GM12878 (cell line): ENCODE data around the gene CDC42BPA. TPM values are rescaled to one million over a fixed set of nuclear protein-coding genes. Genes with fewer than 3 reads are reported as not detected.

ENCODE experiments used
- ATAC-seq: fragments of 200-7000 bp; cut with Tn5 transposase; 3 replicates; pipeline ENCODE4 v1.9.1; 2020; ENCODE audit warnings: mild to moderate bottlenecking, moderate library complexity
- BruUV-seq: library from RNA; stranded (reverse); fragments of 400-500 nt; replicated peaks from 2 replicates; lab custom pipeline; 2021; lab: Mats Ljungman, UMichigan
- CTCF ChIA-PET: fragments of 300-600 bp; sonication (Branson Sonifier 250); formaldehyde crosslinking; extraction: SDS; loops from one replicate; lab custom pipeline; 2021; ENCODE audit warnings: inconsistent platforms; lab: Yijun Ruan, JAX
- POLR2A ChIA-PET: fragments of 350-600 bp; formaldehyde crosslinking; extraction: SDS; loops from one replicate; lab custom pipeline; 2021; ENCODE audit warnings: inconsistent platforms; lab: Charles Lee
- RAD21 ChIA-PET: fragments of 300-600 bp; sonication (Branson Sonifier 250); formaldehyde crosslinking; loops from one replicate; lab custom pipeline; 2023; ENCODE audit warnings: antibody characterized with exemption; ENCODE audit not compliant: unreplicated experiment; lab: Charles Lee
- SMC1A ChIA-PET: fragments of 300-600 bp; sonication (Branson Sonifier 250); formaldehyde crosslinking; loops from one replicate; lab custom pipeline; 2023; ENCODE audit not compliant: unreplicated experiment, uncharacterized antibody; lab: Charles Lee
- DNase-seq: peaks from one replicate; pipeline ENCODE4 v3.0.0-alpha.2; 2011; ENCODE audit warnings: low read depth, low spot score
- FAIRE-seq: peaks from 3 replicates; lab custom pipeline; 2011; peaks lifted over from hg19 to GRCh38; lab: Jason Lieb, UNC
- H2AFZ ChIP-seq: 2 replicates; pipeline ENCODE4 v1.6.0; 2011; ENCODE audit warnings: low read depth, low read length, control low read depth; ENCODE audit not compliant: control insufficient read depth
- H3K27ac ChIP-seq: 2 replicates; pipeline ENCODE4 v1.5.1; 2011; ENCODE audit warnings: control low read depth; ENCODE audit not compliant: control insufficient read depth, insufficient read depth
- H3K27me3 ChIP-seq, 2 experiments: replicated peaks in 1 of 2; 2 replicates each; pipeline versions ENCODE4 v1.6.0 to v1.6.1; 2011; ENCODE audit warnings: low read length in 1 of 2; ENCODE audit not compliant: control insufficient read depth in 2 of 2, insufficient read depth in 2 of 2
- H3K36me3 ChIP-seq, 2 experiments: 2 replicates each; pipeline ENCODE4 v1.5.1; 2011; ENCODE audit warnings: low read length in 1 of 2; ENCODE audit not compliant: control insufficient read depth in 2 of 2, insufficient read depth in 2 of 2
- H3K4me1 ChIP-seq: 2 replicates; pipeline ENCODE4 v1.6.1; 2011; ENCODE audit warnings: mild to moderate bottlenecking, low read length, moderate library complexity, mixed read lengths; ENCODE audit not compliant: control insufficient read depth, insufficient read depth
- H3K4me2 ChIP-seq: 2 replicates; pipeline ENCODE4 v1.6.0; 2011; ENCODE audit warnings: control low read depth; ENCODE audit not compliant: control insufficient read depth, insufficient read depth
- H3K4me3 ChIP-seq: fragments of 200-600 bp; sonication (generic); 2 replicates; pipeline ENCODE4 v1.5.1; 2016
- H3K79me2 ChIP-seq: 2 replicates; pipeline ENCODE4 v1.6.0; 2011; ENCODE audit warnings: low read length; ENCODE audit not compliant: control insufficient read depth, insufficient read depth
- H3K9ac ChIP-seq: 2 replicates; pipeline ENCODE4 v1.8.0; 2011; ENCODE audit warnings: low read length, control low read depth, mixed read lengths; ENCODE audit not compliant: control insufficient read depth, insufficient read depth
- H3K9me3 ChIP-seq: replicated peaks from 3 replicates; pipeline ENCODE4 v1.5.1; 2011; ENCODE audit warnings: mild to moderate bottlenecking, low read length; ENCODE audit not compliant: control insufficient read depth, insufficient read depth
- H4K20me1 ChIP-seq: 2 replicates; pipeline ENCODE4 v1.6.0; 2011; ENCODE audit not compliant: control insufficient read depth, insufficient read depth
- BMI1 ChIP-seq: fragments of 450-650 bp; IDR thresholded peaks from 2 replicates; pipeline ENCODE4 v1.6.1; 2016; ENCODE audit warnings: mild to moderate bottlenecking, moderate library complexity, borderline replicate concordance
- JUND ChIP-seq: IDR thresholded peaks from 2 replicates; pipeline ENCODE4 v1.6.1; 2012; ENCODE audit warnings: low read depth, mild to moderate bottlenecking, low read length, improper control_type of control experiment, moderate library complexity
- SIX5 ChIP-seq: IDR thresholded peaks from 2 replicates; pipeline ENCODE4 v1.6.1; 2011; ENCODE audit warnings: mild to moderate bottlenecking, low read depth, low read length, moderate library complexity; ENCODE audit not compliant: severe bottlenecking
- SMARCA5 ChIP-seq: fragments of 450-650 bp; IDR thresholded peaks from 2 replicates; pipeline ENCODE4 v1.6.1; 2017; ENCODE audit warnings: mild to moderate bottlenecking
- SREBF2 ChIP-seq: IDR thresholded peaks from 2 replicates; pipeline ENCODE4 v1.6.1; 2012; ENCODE audit warnings: mild to moderate bottlenecking, low read length
- STAT1 ChIP-seq: fragments of 450-650 bp; conservative IDR thresholded peaks from 2 replicates; pipeline ENCODE4 v1.6.1; 2014; ENCODE audit warnings: antibody characterized with exemption, mild to moderate bottlenecking
- WGBS: methylation state at CpG from one replicate; pipeline ENCODE4 v1.1.6; 2016; ENCODE audit warnings: low lambda C conversion rate; ENCODE audit not compliant: insufficient replicate concordance, insufficient coverage; ENCODE audit errors: missing lambda C conversion rate; 5-methylcytosine and 5-hydroxymethylcytosine counted together
- in situ Hi-C: fragments of 300-500 bp; cut with MboI; formaldehyde crosslinking; loops from 9 replicates; pipeline ENCODE4 v1.14.3; 2018; ENCODE audit warnings: mixed read lengths
- intact Hi-C: fragments of 100-400 bp; cut with micrococcal nuclease; formaldehyde crosslinking; loops from one replicate; pipeline ENCODE4 v1.14.2; 2022; ENCODE audit not compliant: unreplicated experiment
- polyA plus RNA-seq, 11 experiments: library from polyadenylated mRNA; depleted of rRNA in 4 of 11; unstranded in 6 of 11; stranded (reverse) in 5 of 11; fragments of >200 nt; fragmentation: Nextera tagmentation in 4 of 11; fragmentation: Illumina TruSeq in 1 of 11; extraction: Ambion mirVana in 4 of 11; extraction: Trizol in 1 of 11; gene quantifications; 1 replicate in 1 of 11; 2 replicates in 10 of 11; pipeline versions ENCODE4 v1.2.1 to v1.2.3, GENCODE V29; 2011 to 2016; ENCODE audit warnings: inconsistent platforms in 2 of 11, missing spikeins in 2 of 11, low read depth in 1 of 11
- total RNA-seq, 4 experiments: library from RNA; depleted of rRNA in 3 of 4; stranded (reverse); fragments of >200 nt in 3 of 4; fragmentation: Illumina TruSeq in 1 of 4; extraction: Trizol in 1 of 4; gene quantifications; 2 replicates each; pipeline versions ENCODE4 v1.2.1 to v1.2.3, GENCODE V29; 2013 to 2021

CDC42BPA gene
- total and polyA plus RNA-seq, 10 of the 15 experiments (the other 5 are each of a cell fraction or from before 2014, with no cell fraction given) = 0.02 to 0.52 (median 0.10) TPM

- H3K4me3 ChIP-seq = no peak overlapping the region
- peaks cover 0 to 3% of the 10 kb centered on the region in 2 experiments; a peak in 1 of 4 replicates for H3K27me3 ChIP-seq
- ChIA-PET CTCF (interaction anchor here (1.0 kb wide), 1 partner anchor 26 kb away, joined by 3 read pairs; no protein-coding TSS in a partner anchor), POLR2A (no interaction called here), SMC1A (no interaction called here), RAD21 (no interaction called here)
- H3K9me3 ChIP-seq = no peaks in the 10 kb centered on the region
- ATAC-seq = no peak
- TF ChIP-seq STAT1 (no peak), BMI1 (no peak), SMARCA5 (no peak)
- no TSS peak for BruUV-seq
- WGBS = 0% methylated on average over 1 of the region's 1 CpG
- in situ Hi-C loops = no loop called here
- FAIRE-seq = no peak
- no peaks in the 10 kb centered on the region for H4K20me1 ChIP-seq
- no peaks in the 10 kb centered on the region for H3K79me2 ChIP-seq
- intact Hi-C loops = no loop called here
- no peaks in the 10 kb centered on the region for H3K36me3 ChIP-seq
- H3K4me2 ChIP-seq = no peak overlapping the region
- H3K9ac ChIP-seq = no peak overlapping the region
- no peak overlapping the region for H2AFZ ChIP-seq
- no peaks in the 10 kb centered on the region for H3K4me1 ChIP-seq
- H3K27ac ChIP-seq = no peak overlapping the region
- DNase-seq = no peak
Observed at GRCh38 chr1:227263869-227264268, 54.4 kb downstream of the CDC42BPA start.

DNA sequence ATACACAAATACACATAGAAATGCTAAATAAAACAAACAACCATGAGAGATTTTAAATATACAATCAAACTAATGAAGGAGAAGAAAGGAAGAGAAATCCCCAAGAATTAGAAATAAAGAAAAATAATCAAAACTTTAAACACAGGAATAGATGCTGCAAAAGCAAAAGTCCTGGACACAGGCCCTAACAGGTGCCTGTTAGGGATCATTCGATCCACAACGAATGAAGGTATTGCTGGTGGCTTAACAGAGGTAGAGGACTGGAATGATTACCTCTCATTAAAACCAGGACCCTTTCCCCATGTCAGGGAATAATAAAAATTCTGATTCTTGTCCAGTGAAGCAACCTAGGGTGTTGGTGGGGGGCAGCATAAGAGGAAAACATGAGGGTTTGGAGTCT lies 56.8 kb downstream of the CDC42BPA start:
- no peaks in the 10 kb centered on the region for H3K79me2 ChIP-seq
- no peaks in the 10 kb centered on the region for H3K9me3 ChIP-seq
- H2AFZ ChIP-seq = no peak overlapping the region
- intact Hi-C loops = no loop called here
- ChIA-PET POLR2A (no interaction called here), RAD21 (no interaction called here), CTCF (no interaction called here), SMC1A (no interaction called here)
- no peaks in the 10 kb centered on the region for H3K4me1 ChIP-seq
- 0% methylated on average over 2 of the region's 2 CpGs for WGBS
- in situ Hi-C loops = no loop called here
- H3K36me3 ChIP-seq = no peaks in the 10 kb centered on the region
- H3K4me3 ChIP-seq = no peak overlapping the region
- no peaks in the 10 kb centered on the region for H3K27me3 ChIP-seq
- H3K27ac ChIP-seq = no peak overlapping the region
- no peak overlapping the region for H3K9ac ChIP-seq
- BruUV-seq = no TSS peak
- FAIRE-seq = no peak
- ATAC-seq = no peak
- no peak for TF ChIP-seq SIX5
- no peak for TF ChIP-seq SREBF2
- no peak for TF ChIP-seq JUND
- H3K4me2 ChIP-seq = no peak overlapping the region
- H4K20me1 ChIP-seq = no peaks in the 10 kb centered on the region
- DNase-seq = no peak
